SK-N-SH (cell line): Measurements from ENCODE around the gene ZP2. TPM values are rescaled to one million over a fixed set of nuclear protein-coding genes. Genes with fewer than 3 reads are reported as not detected.

Source experiments
- CTCF ChIA-PET: fragments of 300-600, 350-600 bp; formaldehyde crosslinking; extraction: SDS; loops from one replicate; lab custom pipeline; 2021; lab: Yijun Ruan, JAX
- POLR2A ChIA-PET: fragments of 350-600 bp; sonication (Branson Sonifier 250); formaldehyde crosslinking; extraction: SDS; loops from one replicate; lab custom pipeline; 2020; ENCODE audit warnings: antibody characterized with exemption, inconsistent platforms; lab: Yijun Ruan, JAX
- DNase-seq: peaks from one replicate; pipeline ENCODE4 v3.0.0; 2012
- H2AFZ ChIP-seq: fragments of 200-600 bp; sonication (generic); 2 replicates; pipeline ENCODE4 v1.8.1; 2016; ENCODE audit warnings: antibody characterized with exemption, mild to moderate bottlenecking, low read depth
- H3F3A ChIP-seq: fragments of 200-600 bp; sonication (generic); replicated peaks from 2 replicates; pipeline ENCODE3; 2016; ENCODE audit warnings: antibody characterized with exemption, mild to moderate bottlenecking; ENCODE audit not compliant: insufficient read depth
- H3K27ac ChIP-seq, 2 experiments: fragments of 200-500 bp in 1 of 2; fragments of 200-600 bp in 1 of 2; sonication (Bioruptor generic) in 1 of 2; sonication (generic), shearing (Covaris generic) in 1 of 2; 2 replicates each; pipeline versions ENCODE4 v1.5.1 to v1.6.1; 2014 to 2016; ENCODE audit warnings: low read depth in 2 of 2, inconsistent platforms in 1 of 2, low read length in 1 of 2, mild to moderate bottlenecking in 1 of 2, mixed read lengths in 1 of 2
- H3K27me3 ChIP-seq: fragments of 200-600 bp; sonication (generic), shearing (Covaris generic); 2 replicates; pipeline ENCODE4 v1.6.1; 2016; ENCODE audit warnings: mixed run types; ENCODE audit not compliant: insufficient read depth
- H3K36me3 ChIP-seq, 2 experiments: fragments of 200-500 bp in 1 of 2; fragments of 200-600 bp in 1 of 2; sonication (Bioruptor generic) in 1 of 2; sonication (generic) in 1 of 2; replicated peaks in 1 of 2; 2 replicates each; pipeline versions ENCODE3 to v1.5.1; 2014 to 2016; ENCODE audit warnings: low read length in 1 of 2, mild to moderate bottlenecking in 1 of 2; ENCODE audit not compliant: insufficient read depth in 2 of 2, control insufficient read depth in 1 of 2
- H3K4me1 ChIP-seq, 2 experiments: fragments of 200-500 bp in 1 of 2; fragments of 200-600 bp in 1 of 2; sonication (Bioruptor generic) in 1 of 2; sonication (generic), shearing (Covaris generic) in 1 of 2; 2 replicates each; pipeline versions ENCODE4 v1.5.1 to v1.6.1; 2014 to 2016; ENCODE audit warnings: low read depth in 1 of 2, low read length in 1 of 2, mixed run types in 1 of 2; ENCODE audit not compliant: insufficient read depth in 2 of 2, control insufficient read depth in 1 of 2
- H3K4me2 ChIP-seq: fragments of 200-600 bp; sonication (generic), shearing (Covaris generic); 2 replicates; pipeline ENCODE4 v1.6.1; 2017; ENCODE audit warnings: mixed run types
- H3K4me3 ChIP-seq, 2 experiments: fragments of 200-500 bp in 1 of 2; fragments of 200-600 bp in 1 of 2; sonication (Bioruptor generic) in 1 of 2; sonication (generic), shearing (Covaris generic) in 1 of 2; 2 replicates each; pipeline versions ENCODE4 v1.5.1 to v1.8.1; 2014 to 2016; ENCODE audit warnings: low read depth in 2 of 2, inconsistent platforms in 1 of 2, low read length in 1 of 2, mild to moderate bottlenecking in 1 of 2, mixed read lengths in 1 of 2, moderate library complexity in 1 of 2
- H3K79me2 ChIP-seq: fragments of 200-600 bp; sonication (generic); 2 replicates; pipeline ENCODE4 v1.8.1; 2017; ENCODE audit warnings: mild to moderate bottlenecking; ENCODE audit not compliant: insufficient read depth
- H3K9ac ChIP-seq: fragments of 200-600 bp; sonication (generic); 2 replicates; pipeline ENCODE4 v1.6.1; 2017; ENCODE audit warnings: mixed run types
- H3K9me2 ChIP-seq: fragments of 200-600 bp; sonication (generic); 2 replicates; pipeline ENCODE4 v1.6.1; 2017; ENCODE audit warnings: mixed run types
- H3K9me3 ChIP-seq: fragments of 200-600 bp; sonication (generic); 2 replicates; pipeline ENCODE4 v1.6.1; 2017; ENCODE audit warnings: mixed run types, mild to moderate bottlenecking, moderate library complexity
- H4K20me1 ChIP-seq: fragments of 200-600 bp; sonication (generic); 2 replicates; pipeline ENCODE4 v1.6.1; 2017; ENCODE audit warnings: mild to moderate bottlenecking, mixed run types; ENCODE audit not compliant: insufficient read depth
- CTCF ChIP-seq: fragments of 200-600 bp; sonication (generic); IDR thresholded peaks from 2 replicates; pipeline ENCODE4 v1.6.1; 2017; ENCODE audit warnings: antibody characterized with exemption, mild to moderate bottlenecking, moderate library complexity
- EZH2phosphoT487 ChIP-seq: fragments of 200-600 bp; sonication (generic); IDR thresholded peaks from 2 replicates; pipeline ENCODE4 v1.6.1; 2017; ENCODE audit warnings: low read depth, mixed run types, mild to moderate bottlenecking, antibody characterized with exemption, moderate library complexity, borderline replicate concordance
- FOXM1 ChIP-seq: IDR thresholded peaks from 2 replicates; pipeline ENCODE4 v1.4.0; 2012; ENCODE audit warnings: low read depth, mild to moderate bottlenecking
- GABPA ChIP-seq: IDR thresholded peaks from 2 replicates; pipeline ENCODE4 v1.4.0; 2012; ENCODE audit warnings: low read depth, mild to moderate bottlenecking
- GATA2 ChIP-seq: sonication (generic); formaldehyde crosslinking; IDR thresholded peaks from 2 replicates; pipeline ENCODE4 v1.5.0; 2020; ENCODE audit warnings: mild to moderate bottlenecking, missing genetic modification reagents
- JUND ChIP-seq: IDR thresholded peaks from 2 replicates; pipeline ENCODE4 v1.4.0; 2012
- MAX ChIP-seq: IDR thresholded peaks from 2 replicates; pipeline ENCODE4 v1.4.0; 2012; ENCODE audit warnings: low read depth
- MEF2A ChIP-seq: IDR thresholded peaks from 2 replicates; pipeline ENCODE4 v1.4.0; 2012; ENCODE audit warnings: low read depth, borderline replicate concordance
- MXI1 ChIP-seq: IDR thresholded peaks from 2 replicates; pipeline ENCODE4 v1.6.1; 2012; ENCODE audit warnings: mild to moderate bottlenecking, low read depth, low read length, improper control_type of control experiment
- PBX3 ChIP-seq: IDR thresholded peaks from 2 replicates; pipeline ENCODE4; 2012
- RAD21 ChIP-seq: IDR thresholded peaks from 2 replicates; pipeline ENCODE4 v1.6.1; 2012; ENCODE audit warnings: mild to moderate bottlenecking, low read length
- RFX5 ChIP-seq: IDR thresholded peaks from 2 replicates; pipeline ENCODE4 v1.6.1; 2012; ENCODE audit warnings: mild to moderate bottlenecking, improper control_type of control experiment, low read length
- RXRA ChIP-seq: IDR thresholded peaks from 2 replicates; pipeline ENCODE4 v1.4.0; 2012; ENCODE audit warnings: low read depth, mild to moderate bottlenecking, borderline replicate concordance
- SMC3 ChIP-seq: IDR thresholded peaks from 2 replicates; pipeline ENCODE4 v1.6.1; 2012; ENCODE audit warnings: low read depth, low read length, improper control_type of control experiment
- TAF1 ChIP-seq: IDR thresholded peaks from 2 replicates; pipeline ENCODE4 v1.6.1; 2012; ENCODE audit warnings: low read depth, mild to moderate bottlenecking, low read length, moderate library complexity, borderline replicate concordance
- TCF12 ChIP-seq: IDR thresholded peaks from 2 replicates; pipeline ENCODE4 v1.4.0; 2012
- USF2 ChIP-seq: fragments of 150-350 bp; IDR thresholded peaks from 2 replicates; pipeline ENCODE4 v1.6.1; 2017; ENCODE audit warnings: antibody characterized with exemption, low read length, low read depth, borderline replicate concordance
- WGBS: methylation state at CpG from one replicate; pipeline ENCODE4 v1.1.6; 2017; ENCODE audit warnings: low lambda C conversion rate; 5-methylcytosine and 5-hydroxymethylcytosine counted together
- polyA plus RNA-seq, 3 experiments: library from polyadenylated mRNA; depleted of rRNA; stranded (reverse); fragments of >200 nt; gene quantifications; 2 replicates each; pipeline ENCODE4 v1.2.3, GENCODE V29; 2012
- TF ChIP-seq, protein P1 (sequence below): IDR thresholded peaks from 2 replicates; pipeline ENCODE4 v1.4.0; 2012; ENCODE audit warnings: low read depth, borderline replicate concordance

The ZP2 gene
- polyA plus RNA-seq, 1 of the 3 experiments (the other 2 are of a cell fraction) = not detected

DNA sequence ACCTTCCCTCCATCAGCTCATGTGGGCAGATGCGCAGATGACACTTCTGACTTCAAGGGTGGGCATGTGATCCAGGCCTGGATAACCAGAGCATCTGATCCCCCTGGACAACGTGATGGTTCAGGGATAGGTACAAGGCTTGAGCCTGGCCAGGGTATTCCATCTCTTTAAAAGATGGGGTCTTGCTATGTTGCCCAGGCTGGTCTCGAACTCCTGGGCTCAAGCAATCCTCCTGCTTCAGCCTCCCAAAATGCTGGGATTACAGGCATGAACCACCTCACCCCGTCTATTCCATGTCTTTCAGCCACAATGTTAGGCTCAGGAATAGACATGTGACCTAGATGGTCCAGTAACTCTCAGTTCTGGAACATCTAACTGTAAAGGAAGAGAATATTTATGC is 45.9 kb upstream of the ZP2 start:
- Histone ChIP-seq H3K4me2 (no peak overlapping the region), H3K9me3 (no peaks in the 10 kb centered on the region), H3K27me3 (no peaks in the 10 kb centered on the region; the same call in 1 of the 2 replicates), H3F3A (no peaks in the 10 kb centered on the region), H3K9me2 (no peaks in the 10 kb centered on the region), H3K36me3 (no peaks in the 10 kb centered on the region), H4K20me1 (no peaks in the 10 kb centered on the region), H2AFZ (no peak overlapping the region), H3K27ac (no peak overlapping the region), H3K79me2 (no peaks in the 10 kb centered on the region), H3K9ac (no peak overlapping the region), H3K4me3 (no peak overlapping the region), H3K4me1 (peaks cover 3% of the 10 kb centered on the region in 2 experiments; a peak in 1 of 4 replicates)
- 52% methylated on average over 4 of the region's 4 CpGs for WGBS
- TF ChIP-seq RXRA (no peak), TCF12 (no peak), MAX (no peak), GATA2 (CRISPR knock-in tag) (no peak), SMC3 (no peak), RFX5 (no peak), MEF2A (no peak), FOXM1 (no peak), PBX3 (no peak), JUND (no peak), EZH2phosphoT487 (no peak), TAF1 (no peak), USF2 (no peak), GABPA (no peak), CTCF (no peak), MXI1 (no peak), RAD21 (no peak)
- TF ChIP-seq, protein P1, sequence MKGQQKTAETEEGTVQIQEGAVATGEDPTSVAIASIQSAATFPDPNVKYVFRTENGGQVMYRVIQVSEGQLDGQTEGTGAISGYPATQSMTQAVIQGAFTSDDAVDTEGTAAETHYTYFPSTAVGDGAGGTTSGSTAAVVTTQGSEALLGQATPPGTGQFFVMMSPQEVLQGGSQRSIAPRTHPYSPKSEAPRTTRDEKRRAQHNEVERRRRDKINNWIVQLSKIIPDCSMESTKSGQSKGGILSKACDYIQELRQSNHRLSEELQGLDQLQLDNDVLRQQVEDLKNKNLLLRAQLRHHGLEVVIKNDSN = no peak
- ChIA-PET POLR2A (no interaction called here), CTCF (interaction anchor here (2.3 kb wide), 1 partner anchor 20 kb away, joined by 5 read pairs; the partner anchor contains the start of gene CRYM)
- no peak for DNase-seq
